Measurements from ENCODE around the gene GLG1.

The GLG1 gene

DNA sequence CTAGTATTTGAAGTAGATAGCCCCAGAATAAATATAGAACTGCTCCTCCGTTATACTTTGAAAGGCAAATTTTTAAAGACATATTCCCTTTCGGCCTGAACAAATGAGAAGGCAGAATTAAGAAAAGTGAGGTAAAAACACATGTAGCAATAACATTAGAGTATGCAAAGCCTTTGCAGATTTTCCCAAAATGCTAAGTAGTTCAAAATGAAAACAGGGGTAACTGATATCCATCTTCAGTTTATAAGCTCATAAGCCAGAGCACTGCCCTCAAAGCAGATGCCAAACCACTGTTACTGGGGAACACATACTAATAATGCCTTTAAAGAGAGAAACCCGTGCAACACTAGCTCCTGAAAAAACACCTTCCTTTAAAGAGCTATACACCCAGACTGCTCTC, 134.4 kb downstream of the GLG1 start:
- DNase-seq (ENCODE audit: low spot score) = no peak

DNA sequence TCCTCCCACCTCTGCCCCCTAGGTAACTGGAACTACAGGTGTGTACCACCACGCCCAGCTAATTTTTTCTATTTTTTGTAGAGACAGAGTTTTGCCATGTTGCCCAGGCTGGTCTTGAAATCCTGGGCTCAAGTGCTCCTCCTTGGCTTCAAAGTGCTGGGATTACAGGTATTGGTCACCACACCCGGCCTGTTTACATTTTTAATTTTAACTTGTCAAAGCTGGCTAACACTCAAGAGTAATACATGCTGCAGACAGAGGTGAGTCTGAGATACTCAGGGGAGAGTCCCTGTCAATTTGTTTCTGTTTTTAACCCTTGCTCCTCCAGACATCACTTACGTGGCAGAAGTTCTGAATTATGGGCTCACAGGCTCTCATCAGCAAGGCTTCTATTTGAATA, 134.9 kb downstream of the GLG1 start:
- DNase-seq (ENCODE audit: low spot score) = no peak

DNA sequence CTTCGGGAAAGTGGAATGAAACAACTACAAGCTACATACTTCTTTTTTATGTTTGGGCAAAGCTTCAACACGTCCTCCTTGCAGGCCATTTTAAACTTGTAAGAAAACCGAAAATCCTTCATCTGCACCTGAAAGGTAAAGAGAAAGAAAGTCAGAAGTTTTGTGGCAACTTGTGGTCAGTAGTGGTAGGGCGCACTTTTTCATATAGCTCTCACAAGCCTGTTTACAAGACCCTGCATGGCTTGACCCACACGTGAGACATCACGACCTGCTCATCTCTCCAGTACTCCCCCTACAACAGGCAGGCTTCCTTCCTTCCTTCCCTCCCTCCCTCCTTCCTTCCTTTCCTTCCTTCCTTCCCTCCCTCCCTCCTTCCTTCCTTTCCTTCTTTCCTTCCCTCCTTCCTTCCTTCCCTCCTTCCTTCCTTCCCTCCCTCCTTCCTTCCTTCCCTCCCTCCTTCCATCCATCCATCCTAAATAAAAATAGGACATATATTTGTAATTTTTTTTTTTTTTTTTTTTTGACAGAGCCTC, 136.9 kb downstream of the GLG1 start:
- no peak for DNase-seq (ENCODE audit: low spot score)

DNA sequence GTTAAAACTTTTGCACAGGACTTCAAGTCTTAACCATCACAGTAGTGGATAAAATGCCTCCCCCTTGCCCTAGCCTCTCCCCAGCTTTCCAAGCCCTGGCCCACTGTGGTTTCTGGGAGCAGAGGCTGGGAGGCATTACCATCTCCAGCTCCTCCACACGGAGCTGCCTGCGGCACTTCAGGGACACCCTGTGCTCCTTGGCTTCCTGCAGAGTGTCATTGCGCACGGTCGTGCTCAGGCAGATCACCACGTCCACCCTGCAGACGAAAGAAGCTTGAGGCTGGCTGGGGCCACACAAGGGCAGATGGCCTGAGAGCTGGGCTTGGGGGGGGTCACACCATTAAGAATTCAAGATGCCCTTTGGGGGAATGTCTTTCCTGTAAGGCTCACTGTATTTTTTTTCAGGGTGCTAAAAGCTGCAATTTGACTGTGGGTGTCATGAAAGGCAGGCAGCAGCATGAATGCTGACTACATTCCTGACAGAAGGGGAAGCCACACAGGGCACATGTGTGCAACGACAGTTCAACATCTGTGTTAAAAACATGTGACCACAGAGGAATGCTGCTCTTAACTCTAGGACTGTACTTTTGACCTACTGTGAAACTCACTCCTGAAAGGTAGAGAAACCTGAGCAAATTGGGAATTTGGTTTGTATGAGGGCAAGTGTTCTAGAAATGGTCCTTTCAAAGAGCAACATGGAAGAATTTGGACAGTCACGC, 137.9 kb downstream of the GLG1 start:
- no peak for DNase-seq (ENCODE audit: low spot score)

DNA sequence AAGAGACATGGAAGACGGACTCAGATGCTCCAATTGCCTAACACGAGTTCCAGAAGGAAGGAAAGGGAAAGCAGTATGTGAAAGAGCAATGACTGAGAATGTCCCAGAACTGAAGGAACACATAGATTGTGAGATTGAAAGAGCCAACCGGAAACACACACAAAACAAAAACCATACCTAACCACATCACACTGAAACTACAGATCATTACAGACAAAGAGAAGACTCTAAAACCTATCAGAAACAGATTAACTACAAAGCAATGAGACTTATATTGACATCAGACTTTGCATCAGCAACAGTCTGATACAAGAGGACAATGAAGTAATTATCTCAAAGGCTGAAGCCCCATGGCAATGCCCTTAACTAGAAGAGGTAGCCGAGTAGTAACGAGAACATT, 140.0 kb downstream of the GLG1 start:
- no peak for DNase-seq (ENCODE audit: low spot score)

DNA sequence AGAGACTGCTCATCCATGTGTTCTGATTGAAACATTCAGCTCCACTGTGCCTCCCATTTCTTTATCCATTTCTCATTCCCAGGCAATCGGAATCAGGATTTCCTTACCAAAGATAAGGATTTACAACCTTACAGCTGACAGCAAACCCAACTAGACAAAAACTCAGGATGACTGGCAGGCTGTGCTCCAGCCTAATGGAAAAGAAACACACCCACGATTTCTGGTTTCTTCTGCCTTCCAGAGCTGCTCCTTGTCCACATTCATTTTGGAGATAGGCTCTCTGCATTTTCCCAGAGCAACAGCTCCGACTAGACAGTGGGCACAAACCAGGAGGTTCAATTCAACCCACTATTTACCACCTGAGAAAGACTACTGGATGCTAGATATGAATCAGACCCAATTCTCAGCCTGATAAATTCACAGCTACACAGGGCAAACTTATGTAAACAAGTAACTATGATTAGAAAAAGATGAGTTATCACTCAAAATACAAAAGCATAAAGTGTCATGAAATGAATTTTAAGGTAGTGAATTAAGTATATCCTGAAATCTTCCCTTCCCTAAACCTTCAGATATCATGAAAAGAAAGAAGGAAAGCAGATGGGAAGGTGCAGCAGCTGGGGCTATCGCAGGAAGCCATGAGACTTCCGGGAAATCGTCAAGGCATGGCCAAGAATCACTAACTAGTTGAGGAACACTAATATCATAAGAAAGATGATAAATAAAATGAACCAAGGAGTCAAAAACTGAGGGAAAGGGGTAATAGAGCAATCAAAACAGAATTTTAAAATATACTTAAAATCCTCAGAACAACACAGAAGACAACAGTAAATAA, 140.8 kb downstream of the GLG1 start:
- no peak for DNase-seq (ENCODE audit: low spot score)

DNA sequence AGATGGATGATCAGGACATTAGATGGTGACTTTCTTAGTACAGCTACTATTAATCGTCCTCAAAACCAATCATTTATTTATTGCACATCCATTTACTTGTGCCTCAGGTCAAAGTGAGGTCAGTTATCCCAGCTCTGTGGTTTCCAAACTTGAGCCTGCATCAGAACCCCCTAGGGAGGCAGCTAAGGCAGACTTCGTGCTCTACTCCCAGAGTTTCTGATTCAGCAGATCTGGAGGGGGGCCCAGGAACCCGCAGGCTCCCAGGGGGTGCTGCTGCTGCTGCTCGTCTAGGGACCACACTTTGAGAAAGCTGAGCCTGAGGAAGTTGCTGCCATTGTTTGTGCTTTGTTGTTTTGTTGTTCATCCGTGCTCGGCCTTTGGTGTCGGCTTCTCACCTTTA, 141.6 kb downstream of the GLG1 start:
- no peak for DNase-seq (ENCODE audit: low spot score)

DNA sequence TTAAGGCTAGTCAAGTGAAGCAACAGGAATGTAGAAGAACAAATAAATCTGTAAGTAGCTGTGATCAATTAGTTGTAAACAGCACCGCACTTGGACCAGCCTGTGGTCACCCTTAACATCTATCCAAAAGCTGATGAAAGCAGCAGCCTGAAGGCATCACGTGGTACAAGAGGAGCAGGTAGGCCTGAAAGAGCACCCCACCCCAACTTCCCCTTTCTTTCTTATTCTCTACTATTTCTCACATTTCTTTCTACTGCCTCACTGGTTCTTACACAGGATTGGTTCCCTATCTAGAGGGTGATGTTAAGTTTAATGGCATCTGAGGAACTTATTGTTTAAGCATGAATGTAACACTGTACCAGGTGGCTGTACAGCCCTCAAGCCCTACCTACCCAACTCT, 143.0 kb downstream of the GLG1 start:
- DNase-seq (ENCODE audit: low spot score) = no peak

DNA sequence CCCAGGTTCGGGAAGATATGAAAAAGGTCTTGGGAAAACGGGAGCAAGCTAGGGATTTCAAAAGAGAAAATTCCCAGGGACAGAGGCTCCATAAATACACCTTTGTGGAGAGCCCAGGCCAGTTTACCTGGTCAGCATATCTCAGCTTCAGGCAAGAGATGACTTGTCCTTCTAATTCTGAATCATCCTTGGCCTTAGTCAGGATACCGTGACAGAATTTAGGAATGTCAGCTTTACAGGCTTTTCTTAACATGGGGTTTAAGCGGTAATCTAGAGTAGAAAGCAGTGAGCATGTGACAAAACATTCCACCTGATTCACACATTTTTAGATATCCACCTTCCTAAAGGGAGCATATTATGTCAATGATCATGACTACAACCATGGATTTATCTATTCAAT, 144.6 kb downstream of the GLG1 start:
- DNase-seq (ENCODE audit: low spot score) = no peak

DNA sequence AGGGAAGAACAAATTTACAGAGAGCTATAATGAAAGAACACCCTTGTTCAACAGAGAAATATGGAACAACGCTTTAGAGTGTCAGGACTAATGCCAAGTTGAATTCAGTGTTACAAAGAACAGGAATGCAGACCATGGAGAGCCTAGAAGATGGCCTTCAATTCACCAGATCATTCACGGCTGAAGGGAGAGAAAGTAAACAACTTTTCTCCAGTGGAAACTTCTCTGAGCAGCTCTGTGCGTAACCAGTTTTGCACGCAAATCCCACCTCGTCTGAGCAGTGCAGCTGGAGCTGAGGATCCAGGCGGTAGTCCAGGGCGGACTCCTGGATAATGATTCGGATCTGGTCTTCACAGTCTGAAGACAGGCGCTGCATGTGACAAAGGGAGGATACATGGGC, 145.1 kb downstream of the GLG1 start:
- DNase-seq (ENCODE audit: low spot score) = no peak

DNA sequence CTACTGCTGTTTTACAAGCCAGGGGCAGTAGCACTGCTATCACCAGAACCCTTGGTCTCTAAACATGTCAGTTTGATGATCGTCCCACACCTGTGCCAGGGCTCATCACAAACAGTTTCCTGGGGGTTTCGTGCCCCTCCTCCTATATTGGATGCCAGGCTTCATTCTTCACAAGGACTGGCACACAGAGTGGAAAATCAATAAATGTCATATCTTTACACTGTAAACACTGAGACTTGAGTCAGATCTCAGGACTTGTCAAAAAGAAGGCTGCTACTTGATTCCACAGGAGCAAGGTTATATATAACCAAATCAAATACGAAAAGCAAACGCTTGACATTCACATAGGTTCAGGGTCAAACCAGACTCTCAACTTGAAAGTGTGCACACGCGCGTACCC, 146.4 kb downstream of the GLG1 start:
- DNase-seq (ENCODE audit: low spot score) = no peak

DNA sequence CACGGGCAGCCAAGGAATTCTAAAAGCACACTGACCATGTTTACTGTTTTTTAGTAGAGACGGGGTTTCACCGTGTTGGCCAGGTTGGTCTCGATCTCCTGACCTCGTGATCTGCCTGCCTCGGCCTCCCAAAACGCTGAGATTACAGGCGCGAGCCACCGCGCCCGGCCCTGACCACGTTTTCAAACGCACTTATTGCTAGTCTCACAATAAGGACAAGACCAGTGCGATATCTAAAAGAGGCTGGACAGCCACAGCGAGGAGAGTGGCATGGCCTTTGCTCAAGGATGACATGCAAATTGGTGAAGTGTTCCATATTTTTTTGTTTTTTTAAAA, 150.7 kb downstream of the GLG1 start:
- DNase-seq (ENCODE audit: low spot score) = no peak

DNA sequence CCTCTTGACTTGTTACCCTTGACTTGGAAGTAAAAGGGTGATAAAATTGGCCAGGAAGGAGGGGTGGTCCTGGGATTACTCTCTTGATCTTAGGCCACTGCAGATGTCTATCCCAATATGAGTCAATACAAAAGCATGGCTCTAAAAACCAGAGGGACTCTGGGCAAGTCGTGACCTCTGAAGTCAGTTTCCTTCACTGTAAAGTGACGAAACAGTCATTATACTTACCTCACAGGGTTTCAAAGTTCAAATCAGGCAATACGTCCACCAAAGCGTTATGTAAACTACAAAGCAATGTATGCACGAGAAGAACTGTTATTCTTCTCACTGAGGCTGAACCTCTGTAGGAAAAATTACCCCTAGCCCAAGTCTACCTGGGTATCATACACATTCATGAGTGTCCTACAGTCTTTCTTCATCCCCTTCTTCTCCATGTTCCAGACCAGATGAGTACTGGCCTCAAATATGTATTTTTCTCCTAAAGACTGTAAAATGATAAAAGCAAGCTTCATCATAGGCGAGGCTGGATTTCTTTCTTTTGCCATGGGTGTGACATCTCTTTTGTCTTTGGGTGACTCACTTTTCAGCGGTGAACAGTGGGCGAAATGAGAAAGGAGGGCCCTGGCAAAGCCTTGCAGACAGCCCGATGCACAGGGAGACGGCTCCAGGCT, 151.2 kb downstream of the GLG1 start:
- DNase-seq (ENCODE audit: low spot score) = no peak

DNA sequence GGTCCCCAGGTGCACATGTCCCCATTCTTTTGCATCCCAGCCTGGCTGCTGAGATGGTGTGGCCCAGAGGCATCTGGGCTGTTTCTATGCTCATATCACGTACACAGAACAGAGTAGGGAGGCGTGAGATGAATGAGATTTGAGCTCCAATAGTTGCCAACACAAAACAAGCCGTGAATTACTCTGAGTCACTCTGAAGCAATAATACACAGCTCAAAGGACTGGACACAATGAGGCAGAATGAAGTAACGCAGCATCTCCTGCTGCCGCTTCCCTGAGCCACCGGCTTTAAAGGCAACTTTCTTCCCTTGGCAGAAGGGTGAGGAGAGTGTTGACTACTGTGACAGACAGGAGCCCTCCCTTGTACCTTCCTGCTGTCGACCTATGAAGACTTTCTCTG, 151.7 kb downstream of the GLG1 start:
- no peak for DNase-seq (ENCODE audit: low spot score)

DNA sequence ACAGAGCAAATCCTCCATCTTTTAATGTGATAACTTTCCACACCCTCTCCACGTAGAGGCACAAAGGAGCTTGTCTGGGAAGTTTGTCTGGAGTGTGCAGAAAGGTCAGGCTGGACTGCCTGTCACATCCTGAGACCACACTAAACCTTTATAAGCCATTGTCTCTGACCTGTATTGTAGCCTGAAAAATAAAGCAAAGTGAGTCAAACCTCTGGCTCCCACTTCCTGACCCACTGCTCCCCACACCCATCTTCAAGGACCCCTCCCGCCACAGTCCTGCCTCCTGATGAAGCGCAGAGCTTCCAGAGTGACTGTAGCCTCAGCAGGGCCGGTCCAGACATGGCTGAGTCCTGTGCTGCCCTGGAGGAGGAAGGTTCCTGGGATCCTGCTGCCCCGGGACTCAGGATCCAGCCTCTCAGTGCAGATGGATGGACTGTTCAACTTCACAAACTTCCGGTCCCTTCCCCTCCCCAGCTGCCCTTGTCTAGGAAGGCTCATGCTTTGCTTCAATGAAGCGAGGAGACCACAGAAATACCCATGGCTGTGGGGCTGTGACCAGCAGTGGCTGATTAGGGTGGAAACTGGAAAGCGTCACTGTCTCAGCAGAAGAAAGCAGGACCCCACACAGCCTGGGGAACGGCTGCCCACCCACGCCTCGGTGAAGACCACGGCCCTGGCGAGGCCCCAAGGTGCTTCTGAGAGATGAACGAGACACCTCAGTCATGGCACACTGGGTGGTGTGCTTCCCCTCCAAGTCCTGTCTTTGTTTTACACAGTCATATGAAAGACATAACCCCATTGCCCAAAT, 154.8 kb downstream of the GLG1 start:
- DNase-seq (ENCODE audit: low spot score) = no peak

DNA sequence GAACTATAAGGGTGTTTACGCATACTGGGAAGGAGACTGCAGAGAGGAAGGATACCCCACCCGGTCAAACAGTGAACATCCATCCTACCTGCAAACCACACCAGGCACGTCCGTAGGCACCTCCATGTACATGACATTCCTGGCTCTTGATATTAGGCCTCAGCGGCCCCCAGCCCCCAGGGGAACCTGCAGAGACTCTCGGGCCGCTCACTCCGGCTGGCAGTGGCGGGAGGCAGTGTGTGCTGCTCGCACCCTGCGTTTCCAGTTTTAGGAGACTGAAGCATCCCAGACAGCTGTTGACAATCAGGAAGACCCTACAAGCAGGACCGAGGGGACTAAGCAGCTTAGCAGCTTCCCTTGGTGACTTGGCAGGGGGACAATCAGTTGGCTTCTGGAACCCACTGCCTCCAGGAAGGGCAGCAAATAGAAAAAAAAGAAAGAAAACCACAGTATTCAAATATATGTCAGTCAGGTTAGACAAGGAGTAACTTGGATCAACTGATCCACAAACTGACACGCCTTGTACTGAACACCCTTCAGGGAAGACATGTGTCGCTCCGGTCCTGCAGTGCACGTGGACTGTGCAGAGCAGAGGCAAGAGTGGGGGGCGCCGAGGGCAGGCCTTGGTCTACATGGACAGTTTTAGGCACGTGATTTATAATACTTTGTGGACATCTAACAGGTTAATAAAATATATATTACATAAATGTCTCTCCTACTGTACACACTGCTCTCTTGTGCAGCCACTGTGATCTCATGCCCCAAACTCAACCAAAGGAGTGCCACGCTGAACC, 155.8 kb downstream of the GLG1 start:
- DNase-seq (ENCODE audit: low spot score) = no peak

DNA sequence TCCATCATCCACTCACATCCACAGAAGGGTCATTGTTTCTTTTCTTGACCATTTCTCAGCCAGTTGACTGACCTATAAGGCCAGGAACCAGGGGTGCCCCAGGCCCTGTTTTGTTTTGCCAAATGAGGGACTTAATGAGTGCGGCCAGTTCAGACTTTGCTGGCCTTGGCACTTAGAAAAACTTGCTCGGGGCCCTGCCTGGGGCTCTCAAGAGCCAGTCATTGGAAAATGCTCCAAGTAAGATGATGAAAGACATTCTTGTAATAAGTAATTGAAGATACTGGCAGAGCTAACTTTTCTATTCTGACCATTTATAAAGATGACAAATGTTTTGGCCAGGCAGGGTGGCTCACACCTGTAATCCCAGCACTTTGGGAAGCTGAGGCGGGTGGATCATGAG, 156.7 kb downstream of the GLG1 start:
- no peak for DNase-seq (ENCODE audit: low spot score)

DNA sequence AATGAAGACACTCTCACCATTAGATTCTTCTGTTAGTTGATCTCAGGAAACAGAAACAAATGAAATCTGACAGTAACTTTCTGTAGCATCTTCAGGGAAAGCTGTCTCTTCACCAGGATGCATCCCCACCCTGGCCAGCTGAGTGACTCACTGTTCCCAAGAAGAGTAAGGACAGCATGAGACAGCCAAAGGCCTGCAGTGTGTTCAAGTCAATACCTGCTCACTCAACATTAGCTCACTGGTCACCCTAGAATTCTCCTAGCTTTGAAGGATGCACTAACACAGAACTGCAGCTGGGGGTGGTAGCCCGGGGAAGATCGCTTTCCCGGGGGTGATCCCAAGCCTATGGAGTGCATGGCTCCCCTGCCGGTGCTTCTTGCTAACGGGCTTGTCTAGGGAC, 157.4 kb downstream of the GLG1 start:
- no peak for DNase-seq (ENCODE audit: low spot score)

DNA sequence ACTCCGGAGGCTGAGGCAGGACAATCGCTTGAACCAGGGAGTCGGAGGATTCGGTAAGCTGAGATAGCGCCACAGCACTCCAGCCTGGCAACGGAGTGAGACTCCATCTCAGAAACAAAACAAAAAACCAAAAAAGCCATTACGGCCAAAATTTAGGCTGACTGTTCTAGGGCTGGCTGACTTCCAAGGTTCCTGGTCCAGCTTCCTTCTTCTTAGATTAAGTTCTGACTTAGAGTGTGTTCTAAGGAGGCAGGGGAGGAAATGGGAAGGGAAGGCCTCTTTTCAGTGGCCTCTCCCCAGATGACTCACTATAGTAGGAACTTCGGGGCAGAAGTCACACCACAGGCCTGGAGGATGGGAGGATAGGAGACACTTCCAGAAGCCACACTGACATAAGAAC, 157.9 kb downstream of the GLG1 start:
- no peak for DNase-seq (ENCODE audit: low spot score)

DNA sequence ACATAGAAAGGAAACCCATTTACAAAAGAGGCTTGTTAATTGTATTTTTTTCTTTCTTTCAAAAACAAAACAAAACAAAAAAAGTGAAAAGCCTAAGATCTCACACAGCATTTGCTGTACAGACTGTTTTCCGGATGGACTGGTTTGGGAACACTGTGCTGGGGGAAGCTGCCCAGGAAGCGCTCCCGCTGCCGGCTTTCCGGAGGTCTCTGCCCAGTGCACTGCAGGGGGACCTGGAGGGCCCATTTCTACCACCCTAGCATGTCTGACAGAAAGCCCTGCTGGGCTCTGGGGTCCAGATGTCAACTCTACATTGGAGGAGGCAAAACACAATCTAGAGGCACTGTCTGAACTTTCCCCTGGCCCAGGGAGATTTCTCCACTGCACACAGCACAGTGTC, 159.3 kb downstream of the GLG1 start:
- peak; percentile 28 for DNase-seq (ENCODE audit: low spot score)

DNA sequence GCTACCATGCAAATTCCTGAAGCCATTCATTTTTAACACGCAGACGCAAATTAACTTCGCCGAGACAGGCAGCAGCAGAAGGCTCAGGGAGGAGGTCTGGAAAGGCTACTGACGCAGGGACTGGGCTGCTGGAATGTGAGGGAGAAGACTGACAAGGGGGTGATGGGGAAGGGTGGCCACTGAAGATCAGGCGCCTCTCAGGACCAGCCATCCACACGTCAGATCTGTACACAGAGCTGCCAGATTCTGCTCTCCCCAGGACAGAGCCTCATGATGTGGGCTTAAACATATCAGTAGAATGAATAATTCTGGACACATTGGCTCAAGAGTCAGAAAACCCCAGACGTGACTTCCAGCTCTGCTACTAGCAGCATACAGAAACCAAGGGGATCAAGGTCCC, 160.0 kb downstream of the GLG1 start:
- DNase-seq (ENCODE audit: low spot score) = peak; percentile 6

Data from cerebellar cortex (tissue), 1 donor.